GM04504 (cell line): ENCODE data around the gene ACCS.

Experiments
- DNase-seq: peaks from one replicate; pipeline ENCODE4 v3.0.0-alpha.2; 2012; ENCODE audit warnings: low read depth

ACCS gene

DNA sequence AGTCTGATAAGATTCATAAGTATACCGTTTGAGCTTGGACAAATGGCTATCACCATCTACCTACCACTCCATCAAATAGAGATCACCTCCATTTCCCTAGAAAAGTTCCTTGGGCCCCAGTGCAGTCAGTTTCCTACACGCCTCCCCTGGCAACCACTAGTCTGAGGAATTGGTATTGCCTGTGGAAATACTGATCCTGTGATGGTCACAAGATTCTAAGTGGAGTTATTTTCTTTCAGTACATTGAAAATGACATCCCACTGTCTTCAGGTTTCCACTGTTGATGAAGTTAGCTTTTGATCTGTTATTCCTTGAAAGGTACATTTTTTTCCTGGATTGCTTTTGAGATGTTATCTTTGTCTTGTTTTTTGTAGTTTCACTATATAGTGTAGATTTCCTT lies 22.9 kb upstream of the ACCS start:
- DNase-seq: no peak

DNA sequence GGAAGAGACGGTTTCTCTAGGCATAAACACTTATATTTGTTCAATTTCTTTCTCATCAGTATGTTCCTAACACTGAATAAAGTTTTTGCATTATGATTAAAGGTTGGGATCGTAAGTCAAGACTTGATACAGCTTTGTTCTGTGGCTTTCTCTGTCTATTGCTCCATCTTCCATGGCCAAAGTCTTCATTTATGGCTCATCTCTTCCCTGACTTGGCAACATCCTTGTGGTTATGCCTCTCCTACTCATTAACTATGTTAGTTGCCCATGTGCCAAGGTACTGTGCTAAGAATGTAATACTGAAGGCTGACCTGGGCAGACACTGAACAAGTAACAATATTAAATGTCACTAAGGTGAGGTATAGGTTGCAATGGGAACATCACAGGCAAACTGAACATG lies 19.9 kb upstream of the ACCS start:
- no peak for DNase-seq

DNA sequence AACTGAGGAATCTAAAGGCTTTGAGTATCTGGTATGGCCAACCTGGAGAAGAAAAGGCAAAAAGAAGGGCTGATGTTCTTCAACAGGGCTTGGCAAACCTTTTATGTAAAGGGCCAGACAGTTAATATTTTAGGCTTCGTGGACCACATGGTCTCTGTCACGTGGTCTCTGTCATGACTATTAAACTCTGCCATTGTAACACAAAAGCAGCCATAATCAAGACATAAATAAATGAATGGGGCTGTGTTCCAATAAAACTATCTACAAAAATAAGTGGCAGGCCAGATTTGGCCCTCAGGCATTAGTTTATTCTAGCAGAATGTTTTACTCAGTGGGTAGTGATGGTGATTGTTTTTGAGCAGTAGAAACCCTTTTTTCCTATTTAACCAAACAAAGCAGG lies 18.8 kb upstream of the ACCS start:
- no peak for DNase-seq

DNA sequence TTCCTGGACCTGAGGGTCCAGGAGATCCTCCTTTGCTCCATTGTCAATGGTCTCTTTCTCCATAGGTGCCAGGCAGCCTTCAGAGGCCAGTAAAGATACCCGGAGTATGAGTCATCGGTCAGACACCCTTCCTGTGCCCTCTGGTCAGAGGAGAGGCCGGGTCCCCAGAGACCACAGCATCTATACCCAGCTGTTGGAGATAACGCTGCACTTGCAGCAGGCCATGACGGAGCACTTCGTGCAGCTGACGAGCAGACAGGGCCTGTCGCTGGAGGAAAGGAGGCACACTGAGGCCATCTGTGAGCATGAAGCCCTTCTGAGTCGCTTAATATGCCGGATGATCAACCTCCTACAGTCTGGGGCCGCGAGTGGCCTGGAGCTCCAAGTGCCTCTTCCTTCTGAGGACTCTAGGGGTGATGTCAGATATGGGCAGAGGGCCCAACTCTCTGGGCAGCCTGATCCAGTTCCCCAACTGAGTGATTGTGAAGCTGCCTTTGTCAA lies 18.1 kb upstream of the ACCS start, which contains the start of gene ACCSL:
ACCSL (plus strand) TSS at position 51 of the 501 bp plus-strand sequence; CDS start at position 107, 56 bp downstream.
- no peak for DNase-seq

DNA sequence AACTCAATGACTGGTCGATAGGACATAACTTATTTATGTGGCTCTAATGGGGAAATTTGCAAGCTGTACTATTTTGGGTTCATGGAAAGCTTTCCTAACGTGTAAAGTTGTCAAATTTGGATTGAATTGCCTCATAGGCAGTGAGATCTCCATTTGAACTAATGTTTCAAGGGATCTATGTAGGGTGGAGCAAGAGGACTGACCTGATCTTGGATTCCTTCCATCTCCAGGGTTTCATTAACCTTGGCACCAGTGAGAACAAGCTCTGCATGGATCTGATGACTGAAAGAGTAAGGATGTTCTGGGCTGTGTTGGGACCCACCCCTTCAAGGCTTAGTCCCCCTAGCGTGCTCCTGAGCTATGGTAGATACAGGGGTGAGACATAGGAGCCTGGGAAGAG lies 16.2 kb upstream of the ACCS start:
- no peak for DNase-seq

DNA sequence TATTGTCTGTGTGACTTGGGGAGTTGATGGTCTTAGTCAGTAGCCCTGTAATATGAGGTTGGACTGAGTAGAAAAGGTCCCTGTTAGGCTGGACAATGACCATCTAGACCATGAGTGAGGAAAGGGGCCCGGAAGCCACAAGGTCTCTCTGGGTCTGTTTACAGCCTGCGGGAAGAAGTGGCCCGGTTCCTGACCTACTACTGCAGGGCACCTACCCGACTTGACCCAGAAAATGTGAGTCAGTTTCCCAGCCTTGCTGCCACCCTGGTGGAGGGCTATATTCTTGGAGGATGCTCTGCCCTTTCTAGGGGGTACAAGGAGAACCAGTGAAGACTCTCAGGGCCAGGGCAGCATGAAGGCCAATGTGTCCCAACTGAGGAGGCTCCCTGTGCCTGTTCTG lies 14.9 kb upstream of the ACCS start:
- no peak for DNase-seq

DNA sequence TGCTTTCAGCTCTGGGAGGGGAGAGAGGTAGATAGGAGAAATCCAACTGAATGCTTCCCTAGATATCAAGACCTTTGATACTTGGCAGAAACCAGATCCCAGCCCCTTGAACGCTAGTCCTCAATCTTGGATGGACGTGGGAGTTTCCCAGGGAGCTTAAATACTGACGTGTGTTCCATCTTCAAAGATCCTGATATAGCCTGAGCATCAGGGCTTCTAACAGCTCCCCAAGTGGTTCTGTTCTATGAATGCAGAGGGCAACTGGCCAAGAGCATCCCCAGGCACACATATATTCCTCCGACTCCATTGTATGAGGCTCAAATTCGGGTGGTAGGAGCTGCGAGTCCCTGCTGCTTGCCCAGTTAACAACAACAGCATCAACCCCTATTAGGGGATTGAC lies 8.7 kb upstream of the ACCS start:
- no peak for DNase-seq

DNA sequence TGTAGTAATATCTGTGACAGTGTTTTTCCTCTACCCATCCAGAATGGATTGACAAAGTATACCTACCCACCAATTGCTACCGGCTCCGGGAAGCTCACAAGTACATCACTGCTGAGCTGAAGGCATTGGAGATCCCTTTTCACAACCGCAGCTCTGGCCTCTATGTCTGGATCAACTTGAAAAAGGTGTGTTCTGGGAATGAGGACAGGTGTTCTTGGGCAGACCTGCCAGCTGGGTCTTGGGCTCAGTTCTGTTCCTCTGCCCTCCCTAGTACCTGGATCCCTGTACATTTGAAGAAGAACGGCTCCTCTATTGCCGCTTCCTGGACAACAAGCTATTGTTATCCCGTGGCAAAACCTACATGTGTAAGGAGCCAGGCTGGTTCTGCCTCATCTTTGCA lies 7.8 kb upstream of the ACCS start:
- DNase-seq: no peak

DNA sequence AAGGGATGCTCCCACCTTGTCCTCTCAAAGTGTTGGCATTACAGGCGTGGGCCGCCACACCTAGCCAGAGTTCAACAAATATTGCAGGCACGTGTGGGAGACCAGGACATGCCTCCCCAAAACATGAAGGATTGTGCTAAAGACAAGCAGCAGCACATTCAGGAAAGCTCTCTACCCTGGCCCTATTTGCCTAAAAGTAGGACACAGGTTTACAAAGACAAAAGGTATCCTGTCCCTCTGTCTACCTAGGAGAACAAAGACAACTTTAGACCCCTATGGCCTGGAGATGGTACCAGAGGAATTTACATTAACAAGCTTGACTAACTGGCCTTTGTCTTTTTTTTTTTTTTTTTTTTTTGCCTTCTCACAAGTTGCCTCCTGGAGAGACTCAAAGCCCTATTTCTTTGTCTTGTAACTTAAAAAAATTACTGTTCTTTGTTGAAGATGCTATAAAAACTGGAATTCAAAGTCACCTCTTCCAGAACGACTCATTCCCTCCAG lies 859 bp upstream of the ACCS start:
- DNase-seq: peak; percentile 5

DNA sequence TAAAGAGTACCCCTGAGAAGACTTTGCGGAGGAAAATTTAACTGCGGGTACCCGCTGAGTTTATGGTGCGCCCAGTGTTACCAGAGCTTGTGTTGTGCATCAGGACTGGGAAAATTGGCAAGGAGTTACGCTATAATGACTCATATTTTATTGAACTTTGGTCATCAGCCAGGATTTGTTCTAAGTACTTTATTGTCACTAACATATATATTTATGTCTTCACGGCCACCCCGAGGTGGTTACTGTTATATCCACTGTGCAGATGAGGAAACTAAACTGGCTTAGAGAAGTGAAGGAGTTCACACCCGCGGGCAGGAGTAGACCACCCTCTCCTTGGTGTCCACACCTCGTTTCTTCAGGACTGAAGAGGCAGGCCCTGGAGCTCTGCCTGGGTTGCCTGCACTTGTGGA lies 667 bp downstream of the ACCS start:
- peak; percentile 38 for DNase-seq

DNA sequence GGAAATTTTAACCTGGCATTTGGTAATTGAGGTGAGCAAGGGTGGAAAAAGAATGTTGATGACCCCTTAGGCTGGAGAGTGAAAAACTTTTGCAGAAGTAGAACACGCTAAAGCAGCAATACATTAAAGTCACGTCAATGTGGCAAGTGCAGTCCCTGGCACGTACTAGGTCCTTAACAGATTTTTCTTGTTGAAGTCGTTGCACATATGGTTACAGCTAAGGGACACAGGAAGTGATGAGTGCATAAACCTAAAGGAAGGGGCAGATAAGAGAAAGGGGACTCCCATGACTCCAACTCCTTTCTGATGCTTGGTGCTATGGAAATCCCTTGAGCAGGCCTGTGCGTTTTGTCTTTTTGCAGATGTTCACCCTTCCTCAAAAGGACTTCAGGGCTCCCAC lies 1.2 kb downstream of the ACCS start:
- no peak for DNase-seq

DNA sequence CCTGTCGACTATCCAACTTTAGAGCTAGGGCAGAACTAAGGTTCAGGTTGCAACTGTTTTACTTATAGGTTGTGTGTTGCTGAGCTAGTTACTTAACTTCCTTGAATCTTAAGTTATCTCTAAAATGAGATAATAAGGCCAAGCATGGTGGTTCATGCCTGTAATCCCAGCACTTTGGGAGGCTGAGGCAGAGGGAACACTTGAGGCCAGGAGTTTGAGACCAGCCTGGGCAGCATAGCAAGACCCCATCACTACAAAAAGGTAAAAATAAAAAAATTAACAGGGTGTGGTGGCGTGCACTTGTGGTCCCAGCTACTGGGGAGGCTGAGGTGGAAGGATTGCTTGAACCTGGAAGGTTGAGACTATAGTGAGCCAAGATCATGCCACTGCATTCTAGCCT lies 2.1 kb downstream of the ACCS start:
- no peak for DNase-seq

DNA sequence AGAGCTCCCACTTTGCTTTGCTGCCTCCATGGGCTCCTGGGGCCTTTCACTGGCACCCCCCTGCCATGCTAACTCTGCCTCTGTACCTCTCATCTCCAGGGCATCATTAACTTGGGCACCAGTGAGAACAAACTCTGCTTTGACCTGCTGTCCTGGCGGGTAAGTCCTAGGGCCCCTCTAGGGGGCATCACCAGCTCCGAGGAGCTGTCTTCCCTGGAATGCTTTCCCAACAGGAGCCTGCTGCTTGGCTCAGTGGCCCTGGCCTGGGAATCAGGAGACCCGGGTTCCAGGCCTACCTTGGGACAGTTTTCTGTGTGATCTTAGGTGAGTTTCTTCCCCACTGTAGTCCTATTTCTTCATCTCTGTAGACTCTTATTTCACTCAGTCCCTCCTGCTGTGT lies 5.1 kb downstream of the ACCS start:
- no peak for DNase-seq

DNA sequence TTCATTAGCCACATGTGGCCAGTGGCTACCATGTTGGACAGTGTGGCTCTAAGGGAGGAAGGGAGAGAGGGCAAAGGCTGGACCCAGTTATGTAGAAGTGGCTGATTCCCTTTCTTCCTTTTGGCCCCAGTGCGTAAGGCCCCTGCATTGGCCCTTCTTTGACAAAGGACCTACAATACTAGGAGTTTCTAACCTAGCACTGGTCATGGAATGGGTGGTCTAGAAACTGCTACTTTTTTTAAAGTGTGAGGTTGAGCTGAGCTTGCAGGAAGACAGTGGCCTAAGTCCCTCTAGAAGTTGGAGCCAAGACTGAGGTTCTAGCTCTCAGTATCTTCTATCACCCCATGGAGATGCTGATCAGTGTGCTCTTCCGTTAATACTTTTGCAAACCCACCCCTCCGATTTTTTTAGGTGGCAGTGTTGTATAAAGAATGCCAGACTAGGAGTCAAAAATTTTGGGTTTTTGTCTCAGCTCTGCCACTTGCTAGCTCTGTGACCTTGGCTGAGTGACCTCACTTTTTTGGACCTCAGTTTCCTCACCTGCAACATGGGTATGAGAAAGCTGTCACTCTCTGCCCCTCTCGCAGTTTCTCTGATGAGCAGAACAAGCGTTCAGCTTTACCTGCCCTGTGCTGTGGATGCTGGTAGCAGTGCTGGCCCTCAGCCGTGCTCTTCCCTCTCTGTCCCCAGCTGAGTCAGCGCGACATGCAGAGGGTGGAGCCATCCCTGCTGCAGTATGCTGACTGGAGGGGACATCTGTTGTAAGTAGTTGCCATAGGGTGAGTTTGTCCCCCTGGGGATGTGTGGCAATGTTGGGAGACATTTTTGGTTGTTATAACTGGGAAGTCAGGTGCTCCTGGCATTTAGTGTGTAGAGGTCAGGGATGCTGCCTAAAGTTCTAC lies 6.9 kb downstream of the ACCS start:
- DNase-seq: no peak

DNA sequence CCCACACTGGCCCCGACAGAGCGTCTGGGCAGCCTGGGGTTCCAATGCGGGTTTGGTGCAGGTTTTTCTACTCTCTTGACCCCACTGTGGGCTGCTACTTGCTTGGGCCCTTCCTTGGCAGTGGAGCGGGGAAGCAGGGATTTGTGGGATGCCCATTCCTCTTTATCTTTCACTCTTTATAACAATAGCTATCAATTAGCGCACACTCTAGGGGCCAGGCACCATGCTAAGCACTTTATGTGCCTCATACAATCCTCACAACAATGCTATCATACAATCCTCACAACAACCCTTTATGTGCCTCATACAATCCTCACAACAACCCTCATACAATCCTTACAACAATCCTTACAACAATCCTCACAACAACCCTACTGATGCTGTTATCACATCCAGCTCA lies 12.7 kb downstream of the ACCS start:
- no peak for DNase-seq

DNA sequence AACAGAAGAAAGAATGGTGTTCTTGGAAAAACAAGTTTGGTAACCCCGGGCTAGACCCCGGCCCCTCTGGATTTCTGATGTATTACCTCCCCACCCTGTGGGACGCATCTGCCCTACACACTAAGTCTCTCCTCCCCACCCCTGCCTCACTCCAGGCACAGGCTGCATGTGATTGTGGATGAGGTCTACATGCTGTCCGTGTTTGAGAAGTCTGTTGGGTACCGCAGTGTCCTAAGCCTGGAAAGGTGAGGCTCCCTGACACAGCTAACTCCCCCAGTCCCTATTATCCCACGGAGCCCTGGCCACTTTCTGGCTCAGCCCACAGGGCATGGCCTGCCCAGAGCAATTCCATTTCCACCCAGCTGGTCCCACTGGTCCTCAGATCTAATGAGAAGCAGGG lies 13.3 kb downstream of the ACCS start:
- no peak for DNase-seq

DNA sequence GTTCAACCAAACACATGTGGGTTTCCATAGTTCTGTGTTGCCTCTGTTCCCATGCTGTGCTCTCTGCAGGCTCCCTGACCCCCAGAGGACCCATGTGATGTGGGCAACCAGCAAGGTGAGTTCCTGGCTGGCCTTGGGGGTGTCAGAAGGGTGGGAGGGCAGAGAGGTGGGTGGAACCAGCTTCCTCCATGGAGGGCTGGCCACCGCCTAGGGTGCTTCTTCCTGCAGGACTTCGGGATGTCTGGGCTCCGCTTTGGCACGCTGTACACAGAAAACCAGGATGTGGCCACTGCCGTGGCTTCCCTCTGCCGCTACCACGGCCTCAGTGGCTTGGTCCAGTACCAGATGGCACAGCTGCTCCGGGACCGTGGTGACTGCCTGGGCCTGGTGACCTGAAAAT lies 14.9 kb downstream of the ACCS start:
- DNase-seq: no peak

DNA sequence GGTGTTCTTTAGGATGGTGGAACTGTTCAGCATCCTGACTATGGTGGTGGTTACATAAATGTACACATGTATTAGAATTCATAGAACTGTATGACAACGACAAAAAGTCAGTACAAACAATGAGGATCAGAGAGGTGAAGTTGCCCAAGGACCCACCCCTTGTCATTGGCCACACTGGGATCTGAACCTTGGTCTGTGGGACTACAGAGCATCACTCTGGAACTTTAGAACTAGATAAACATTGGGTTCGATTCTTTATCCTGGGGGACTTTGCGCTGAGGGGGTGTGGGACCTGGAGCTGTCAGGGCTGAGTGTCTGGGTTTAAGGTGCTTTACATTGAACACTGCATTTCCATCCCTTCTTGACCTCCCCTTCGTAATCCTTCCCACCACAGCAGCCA lies 16.6 kb downstream of the ACCS start:
- no peak for DNase-seq

DNA sequence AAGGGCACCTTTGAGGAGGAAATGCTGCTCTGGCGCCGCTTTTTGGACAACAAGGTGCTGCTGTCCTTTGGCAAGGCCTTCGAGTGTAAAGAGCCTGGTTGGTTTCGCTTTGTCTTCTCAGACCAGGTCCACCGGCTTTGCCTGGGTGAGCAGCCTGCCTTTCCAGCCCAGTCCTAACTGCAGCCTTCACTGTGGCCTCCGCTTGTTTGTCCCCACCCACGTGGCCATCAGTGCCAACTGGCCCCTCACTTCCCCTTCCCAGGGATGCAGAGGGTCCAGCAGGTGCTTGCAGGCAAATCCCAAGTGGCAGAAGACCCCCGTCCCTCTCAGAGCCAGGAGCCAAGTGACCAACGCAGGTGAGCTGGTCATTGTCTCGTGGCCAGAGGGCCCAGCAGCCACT lies 17.4 kb downstream of the ACCS start:
- no peak for DNase-seq

DNA sequence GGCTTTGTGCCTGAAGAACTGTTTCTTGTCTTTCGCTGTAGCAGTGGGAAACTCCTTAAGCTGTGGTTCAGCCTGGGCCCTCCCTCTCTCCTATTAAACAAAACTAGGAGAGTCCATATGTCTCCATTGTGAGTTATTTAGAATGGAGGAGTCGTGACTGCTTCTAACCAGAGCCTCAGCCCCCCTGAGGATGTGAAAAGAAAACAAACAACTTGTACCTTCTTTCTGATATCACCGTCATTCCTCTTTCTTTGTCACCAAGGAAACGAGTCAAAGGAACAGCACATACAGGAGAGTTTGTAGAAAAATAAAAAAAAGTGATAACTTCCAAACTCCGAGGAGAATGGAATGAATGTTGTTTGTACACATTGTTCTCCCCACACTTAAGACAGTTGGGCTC lies 17.8 kb downstream of the ACCS start:
- DNase-seq: no peak

DNA sequence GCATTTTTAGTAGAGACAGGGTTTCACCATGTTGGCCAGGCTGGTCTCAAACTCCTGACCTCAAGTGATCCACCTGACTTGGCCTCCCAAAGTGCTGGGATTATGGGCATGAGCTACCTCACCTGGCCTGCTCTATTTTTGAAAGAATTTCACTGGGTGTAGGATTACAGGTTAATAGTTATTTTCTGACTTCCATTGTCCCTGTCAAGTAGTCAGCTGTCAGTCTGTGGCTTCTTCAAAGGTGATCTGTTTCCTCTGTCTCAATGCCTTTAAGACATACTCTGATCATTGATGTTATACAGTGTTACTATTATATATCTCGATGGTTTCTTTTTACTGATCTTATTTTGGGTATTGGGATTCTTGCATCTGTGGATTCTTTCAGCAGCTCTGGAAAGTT lies 19.3 kb downstream of the ACCS start:
- DNase-seq: no peak

DNA sequence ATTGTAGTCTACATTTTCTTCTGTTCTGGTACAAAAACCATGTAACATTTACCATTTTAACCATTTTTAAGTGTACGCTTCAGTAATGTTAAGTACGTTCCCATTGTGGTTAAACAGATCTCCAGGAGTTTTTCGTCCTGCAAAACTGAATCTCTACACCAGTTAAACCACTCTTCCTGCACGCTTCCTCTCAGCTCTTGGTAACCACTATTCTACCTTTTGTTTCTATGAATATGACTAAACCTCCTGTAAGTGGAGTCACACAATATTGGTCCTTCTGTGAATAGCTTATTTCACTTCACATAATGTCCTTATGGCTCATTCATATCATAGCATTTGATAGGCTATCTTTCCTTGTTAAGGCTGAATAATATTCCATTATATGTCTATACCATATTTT lies 22.3 kb downstream of the ACCS start:
- DNase-seq: no peak

DNA sequence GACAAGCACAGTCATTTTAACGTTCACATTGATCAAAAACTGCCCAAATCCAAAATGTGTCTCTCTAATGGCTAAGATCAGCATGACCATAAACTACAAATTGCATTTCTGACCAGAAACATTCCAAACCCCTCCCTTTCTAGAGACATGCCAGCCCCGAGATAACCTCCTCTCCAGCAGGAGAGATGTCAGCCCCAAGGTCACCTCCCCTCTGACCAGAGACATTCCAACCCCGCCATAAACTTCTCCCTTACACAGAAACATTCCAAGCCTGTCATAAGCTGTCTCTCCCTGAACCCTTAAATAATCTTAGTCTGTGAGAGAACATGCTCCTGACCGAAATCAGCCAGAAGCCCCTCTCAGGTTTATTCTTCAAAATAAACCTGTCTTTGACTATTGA lies 22.8 kb downstream of the ACCS start:
- no peak for DNase-seq

DNA sequence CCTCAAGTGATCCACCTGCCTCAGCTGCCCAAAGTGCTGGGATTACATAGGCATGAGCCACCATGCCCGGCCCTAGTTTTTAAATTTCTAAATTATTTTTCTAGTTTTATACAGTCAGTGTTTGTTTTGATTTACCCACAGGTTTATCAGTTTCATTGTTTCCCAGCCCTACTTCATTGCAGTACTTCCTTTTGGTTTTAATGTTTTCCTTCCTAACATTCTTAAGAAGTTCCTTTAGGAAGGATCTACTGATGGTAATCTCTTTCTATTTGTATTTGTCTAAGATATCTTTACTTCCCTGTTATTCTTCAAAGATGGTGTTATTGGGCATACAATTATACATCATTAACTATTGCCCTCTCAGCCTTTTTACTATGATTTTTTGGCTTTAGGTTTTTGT lies 24.5 kb downstream of the ACCS start:
- no peak for DNase-seq
